Muscle of back (tissue), 11 donors: Measurements from ENCODE around the gene KCNN4. TPM values are rescaled to one million over a fixed set of nuclear protein-coding genes. Genes with fewer than 3 reads are reported as not detected.

Source experiments
- DNase-seq, 3 donors: peaks; one replicate each; pipeline versions ENCODE4 v3.0.0 to v3.0.0-alpha.2; 2013
- polyA plus RNA-seq, 10 donors: library from polyadenylated mRNA; unstranded; fragments of 120-200 nt; gene quantifications; one replicate each; pipeline ENCODE4 v1.2.1, GENCODE V29; 2013; ENCODE audit not compliant: insufficient read length in 10 of 10

Gene KCNN4
- polyA plus RNA-seq, 10 donors, result 0.23 to 1.4 (median 0.85) TPM; not detected in 1

DNA sequence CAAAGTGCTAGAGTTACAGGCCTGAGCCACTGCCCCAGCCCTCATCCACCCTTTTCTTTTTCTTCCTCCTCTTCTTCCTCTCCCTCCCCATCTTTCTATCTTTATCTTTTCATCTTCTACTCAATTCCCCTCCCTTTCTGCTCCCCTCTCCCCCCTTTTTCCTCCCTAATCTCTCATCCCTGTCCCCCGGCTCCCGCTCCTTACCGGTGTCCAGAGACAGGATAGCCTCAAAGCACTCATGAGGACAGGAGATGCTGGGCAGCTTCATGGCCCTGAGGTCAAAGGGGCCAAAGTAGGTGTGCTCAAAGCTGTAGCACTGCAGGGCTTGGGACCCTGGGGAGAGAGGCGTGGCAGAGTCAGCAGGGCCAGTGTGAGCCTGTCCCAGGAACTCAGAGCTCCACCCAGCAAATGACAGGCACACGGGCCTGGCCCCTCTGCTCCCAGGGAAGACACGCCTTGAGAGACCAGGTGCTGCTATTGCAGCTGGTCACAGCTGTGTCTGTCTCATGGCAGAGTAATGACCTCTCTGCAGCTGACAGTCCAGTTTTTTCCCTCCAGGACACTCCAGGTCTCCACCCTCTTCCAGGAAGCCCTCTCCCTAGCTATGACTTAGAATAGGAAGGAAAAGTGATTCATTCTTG lies 18.8 kb upstream of the KCNN4 start:
- DNase-seq, result no peak

DNA sequence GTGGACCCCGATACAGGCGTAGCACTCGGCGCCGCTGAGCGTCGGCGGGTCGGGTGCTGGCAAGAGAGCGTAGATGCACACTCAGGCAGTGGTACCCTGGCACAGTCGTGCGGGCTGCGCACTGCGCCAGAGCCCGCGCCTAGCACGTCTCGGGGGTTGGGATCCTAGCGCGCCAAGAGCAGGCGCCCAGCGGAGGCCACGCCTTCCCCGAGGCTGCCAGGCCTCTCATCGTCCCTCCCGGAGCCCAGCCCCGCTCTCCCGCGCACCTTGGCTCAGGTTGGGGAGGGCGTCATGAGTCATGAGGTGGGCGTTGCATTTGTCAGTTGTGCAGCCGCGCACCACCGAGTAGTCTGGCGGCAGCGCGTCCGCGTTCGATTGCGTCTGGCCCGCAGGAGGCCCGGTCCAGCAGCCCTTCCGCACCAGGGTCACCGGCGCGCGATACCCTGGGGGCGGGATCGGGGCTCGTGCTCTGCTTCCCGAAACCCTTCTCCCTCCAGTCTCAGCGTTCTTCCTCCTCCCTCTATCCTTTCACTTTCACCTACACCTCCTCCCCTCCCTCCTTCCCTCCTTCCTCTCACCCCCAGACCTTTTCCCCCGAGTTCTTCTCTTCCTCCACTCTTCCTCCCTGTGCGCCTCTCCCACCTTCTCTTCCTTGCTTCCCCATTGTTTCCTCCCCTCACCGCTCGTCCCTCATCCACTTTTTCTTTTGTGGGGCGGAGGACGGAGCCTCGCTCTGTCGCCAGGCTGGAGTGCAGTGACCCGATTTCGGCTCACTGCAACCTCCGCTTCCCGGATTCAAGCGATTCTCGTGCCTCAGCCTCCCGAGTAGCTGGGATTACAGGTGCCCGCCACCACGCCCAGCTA lies 18.0 kb upstream of the KCNN4 start:
- peak in 1 of 3 donors; percentile 50 for DNase-seq

- no peak for DNase-seq
Measured at GRCh38 chr19:43798026-43798545, 17.3 kb upstream of the KCNN4 start.

GRCh38 chr19:43797556-43797955 lies 16.8 kb upstream of the KCNN4 start:
- DNase-seq, result no peak

- DNase-seq, result no peak
Measured at GRCh38 chr19:43797118-43797517, 16.3 kb upstream of the KCNN4 start.

GRCh38 chr19:43790587-43790986 lies 9.8 kb upstream of the KCNN4 start:
- DNase-seq, result no peak

DNA sequence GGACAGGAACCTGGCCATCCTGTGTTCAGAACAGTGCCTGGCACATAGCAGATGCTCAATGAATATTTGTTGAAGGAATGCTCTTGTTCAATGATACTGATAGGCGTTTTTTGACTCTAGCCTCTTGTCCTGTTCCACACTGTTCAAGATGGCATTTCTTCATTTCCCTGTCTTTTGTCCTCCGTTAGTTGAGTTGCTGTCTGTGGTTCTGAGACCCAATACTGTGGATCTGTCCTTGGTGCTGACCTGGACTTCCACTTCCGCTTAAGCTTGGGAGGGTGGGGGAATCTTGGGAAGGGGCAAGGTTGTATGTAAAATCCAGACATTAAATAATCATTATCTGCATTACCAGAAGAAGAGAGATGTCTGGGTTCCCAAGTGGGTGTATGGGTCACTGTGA lies 8.3 kb upstream of the KCNN4 start:
- DNase-seq, result no peak

DNA sequence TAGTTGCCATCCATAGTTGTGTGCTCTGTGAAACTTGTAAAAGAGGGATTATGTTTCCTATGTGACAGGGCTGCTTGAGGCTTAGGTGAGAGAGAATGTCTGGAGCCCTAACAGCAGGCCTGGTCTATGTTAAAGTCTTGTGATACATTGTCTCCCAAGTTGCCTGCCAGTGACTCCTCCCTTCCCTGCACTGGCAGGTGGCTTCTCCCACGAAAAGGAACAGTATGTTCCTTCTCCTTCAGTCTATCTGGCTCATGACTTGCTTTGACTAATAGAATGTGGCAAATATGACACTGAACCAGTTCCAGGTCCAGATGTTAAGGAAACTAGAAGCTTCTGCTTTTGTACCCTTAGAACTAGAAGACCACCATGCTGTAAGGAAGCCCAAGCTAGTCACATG lies 5.9 kb upstream of the KCNN4 start:
- no peak for DNase-seq

- peak; percentile 52 to 80 (median 69) for DNase-seq
Measured at GRCh38 chr19:43784981-43785808, 4.4 kb upstream of the KCNN4 start.

DNA sequence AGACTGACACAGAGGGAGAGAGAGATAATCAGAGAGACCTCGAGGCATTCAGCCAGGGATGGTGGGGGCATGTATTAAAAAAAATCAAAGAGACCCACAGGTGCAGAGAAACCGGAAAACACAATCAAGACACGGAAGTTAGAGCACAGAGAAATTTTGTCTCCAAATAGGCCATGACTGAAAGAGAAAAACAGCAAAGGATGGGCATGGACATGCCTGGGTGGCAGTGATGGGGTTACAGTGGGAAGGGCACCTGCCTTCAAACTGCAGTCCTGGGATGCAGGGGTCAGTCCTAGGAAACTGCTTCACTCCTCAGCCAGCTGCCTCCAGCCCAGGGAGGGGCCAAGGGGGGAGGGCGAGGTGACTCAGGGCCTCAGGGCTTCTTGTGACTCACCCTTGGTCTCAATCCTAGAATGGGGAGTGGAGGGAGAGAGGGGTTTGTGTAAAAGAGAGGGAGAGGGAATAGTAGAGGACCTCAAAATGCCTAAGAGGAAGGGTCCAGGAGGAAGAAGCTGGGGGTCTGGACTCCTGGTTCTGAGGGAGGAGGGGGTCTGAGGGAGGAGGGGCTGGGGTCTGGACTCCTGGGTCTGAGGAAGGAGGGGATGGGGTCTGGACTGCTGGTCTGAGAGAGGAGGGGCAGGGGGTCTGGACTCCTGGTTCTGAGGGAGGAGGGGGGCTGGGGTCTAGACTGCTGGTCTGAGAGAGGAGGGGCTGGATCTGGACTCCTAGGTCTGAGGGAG lies 3.6 kb upstream of the KCNN4 start:
- peak in 2 of 3 donors; percentile 41 to 66 for DNase-seq

- no peak for DNase-seq
Measured at GRCh38 chr19:43783636-43784035, 2.9 kb upstream of the KCNN4 start.

GRCh38 chr19:43782689-43783231 lies 2.0 kb upstream of the KCNN4 start:
- DNase-seq, result no peak

DNA sequence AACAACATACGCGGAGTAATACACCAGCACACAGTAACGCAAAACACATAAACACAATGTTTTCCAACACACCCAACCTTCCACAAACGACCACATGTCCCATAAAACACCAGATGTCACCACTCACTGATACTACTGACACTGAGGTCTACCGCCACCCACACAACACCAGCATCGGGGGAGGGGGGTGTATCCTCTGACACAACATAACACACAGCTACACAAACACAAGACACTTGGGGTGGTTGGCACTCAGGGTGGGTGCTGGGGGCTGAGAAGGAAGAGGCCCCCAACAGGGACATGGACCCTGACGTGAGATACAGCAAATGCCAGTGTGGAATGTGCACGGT lies 1.5 kb upstream of the KCNN4 start:
- DNase-seq, result no peak

- no peak for DNase-seq
Measured at GRCh38 chr19:43781630-43782310, 997 bp upstream of the KCNN4 start.

DNA sequence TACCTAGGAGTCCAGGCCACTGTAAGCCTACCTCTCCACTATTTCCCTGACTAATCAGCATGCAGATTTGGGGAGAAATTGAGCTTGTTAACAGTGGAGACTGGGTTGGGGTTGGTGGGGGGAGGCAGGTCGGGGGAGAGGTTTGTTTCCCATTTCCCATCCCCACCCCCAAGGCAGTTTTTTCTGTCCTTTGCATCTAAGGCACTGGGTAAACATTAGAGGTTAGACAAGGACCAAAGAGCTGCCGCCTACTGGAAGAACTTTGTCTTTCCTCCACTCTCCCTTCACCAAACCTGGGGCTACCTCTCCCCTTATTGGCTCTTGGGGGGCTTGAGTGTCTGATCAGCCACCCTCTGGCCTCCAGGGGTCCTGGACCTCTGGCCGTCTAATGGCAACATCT lies 953 bp downstream of the KCNN4 start:
- DNase-seq, result no peak

- DNase-seq, result no peak
Measured at GRCh38 chr19:43779147-43779819, 1.5 kb downstream of the KCNN4 start.

DNA sequence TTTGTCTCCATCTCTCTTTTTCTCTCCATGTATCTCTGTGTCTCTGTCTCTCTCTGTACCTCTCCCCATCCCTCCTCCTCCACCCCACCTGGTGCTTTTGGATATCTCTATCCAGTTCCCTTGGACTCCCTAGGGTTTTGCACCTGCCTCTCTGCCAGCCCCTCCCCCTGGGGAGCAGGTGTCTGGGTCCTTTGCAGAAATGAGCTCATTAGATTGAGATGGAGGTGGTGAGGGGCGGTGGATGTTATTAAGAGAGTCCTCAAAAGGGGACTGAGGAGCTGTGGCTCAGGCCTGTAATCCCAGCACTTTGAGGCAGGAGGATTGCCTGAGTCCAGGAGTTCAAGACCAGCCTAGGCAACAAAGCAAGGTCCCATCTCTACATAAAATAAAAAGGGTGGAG lies 2.1 kb downstream of the KCNN4 start:
- no peak for DNase-seq

DNA sequence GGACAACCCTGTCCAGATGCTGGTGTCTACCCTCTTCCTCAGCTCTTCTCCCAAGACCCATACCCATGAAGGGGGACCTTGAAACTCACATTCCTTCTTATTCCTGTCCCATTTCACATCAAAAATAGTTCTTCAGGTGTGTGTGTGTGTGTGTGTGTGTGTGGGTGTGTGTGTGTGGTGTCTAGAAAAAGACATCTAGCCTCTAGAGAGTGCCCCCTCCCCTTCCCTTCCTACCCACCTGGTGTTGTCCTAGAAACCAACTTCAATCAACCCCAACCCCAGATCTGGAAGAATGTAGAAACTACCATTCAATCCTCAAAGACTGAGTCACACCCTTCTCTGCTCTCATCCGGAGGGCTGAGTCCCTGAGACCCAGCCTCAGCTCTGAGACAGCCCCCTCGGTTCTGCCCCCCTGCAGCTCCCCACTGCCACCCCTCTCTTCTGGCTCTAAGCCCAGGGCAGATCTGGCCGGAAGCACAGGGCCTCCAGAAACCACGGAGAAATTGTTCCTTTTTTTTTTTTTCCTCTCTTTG lies 3.5 kb downstream of the KCNN4 start:
- DNase-seq, result peak in 1 of 3 donors; percentile 38

DNA sequence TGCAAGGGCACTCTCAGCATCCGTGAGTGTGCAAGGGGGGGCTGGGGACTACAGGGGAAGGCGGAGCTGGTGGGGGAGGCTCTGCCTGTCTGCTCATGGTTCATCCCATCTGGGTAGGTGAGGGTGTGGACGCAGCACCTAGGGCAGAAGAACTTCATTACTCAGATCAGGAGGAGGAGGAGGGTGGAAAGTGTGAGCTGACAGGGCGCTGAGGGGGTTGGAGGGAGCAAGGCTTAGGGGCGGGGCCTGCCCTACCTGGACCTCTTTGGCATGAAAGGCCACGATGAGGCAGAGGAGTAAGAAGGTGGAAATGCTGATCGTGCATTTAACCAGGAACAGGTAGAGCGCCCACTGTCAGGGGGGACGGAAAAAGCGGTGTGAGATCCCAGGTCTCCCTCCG lies 4.5 kb downstream of the KCNN4 start:
- no peak for DNase-seq
